Measurements from ENCODE around the gene NAALADL1. TPM values are rescaled to one million over a fixed set of nuclear protein-coding genes. Genes with fewer than 3 reads are reported as not detected.

NAALADL1 gene
- polyA plus RNA-seq, 1 experiment: 9.4 TPM

DNA sequence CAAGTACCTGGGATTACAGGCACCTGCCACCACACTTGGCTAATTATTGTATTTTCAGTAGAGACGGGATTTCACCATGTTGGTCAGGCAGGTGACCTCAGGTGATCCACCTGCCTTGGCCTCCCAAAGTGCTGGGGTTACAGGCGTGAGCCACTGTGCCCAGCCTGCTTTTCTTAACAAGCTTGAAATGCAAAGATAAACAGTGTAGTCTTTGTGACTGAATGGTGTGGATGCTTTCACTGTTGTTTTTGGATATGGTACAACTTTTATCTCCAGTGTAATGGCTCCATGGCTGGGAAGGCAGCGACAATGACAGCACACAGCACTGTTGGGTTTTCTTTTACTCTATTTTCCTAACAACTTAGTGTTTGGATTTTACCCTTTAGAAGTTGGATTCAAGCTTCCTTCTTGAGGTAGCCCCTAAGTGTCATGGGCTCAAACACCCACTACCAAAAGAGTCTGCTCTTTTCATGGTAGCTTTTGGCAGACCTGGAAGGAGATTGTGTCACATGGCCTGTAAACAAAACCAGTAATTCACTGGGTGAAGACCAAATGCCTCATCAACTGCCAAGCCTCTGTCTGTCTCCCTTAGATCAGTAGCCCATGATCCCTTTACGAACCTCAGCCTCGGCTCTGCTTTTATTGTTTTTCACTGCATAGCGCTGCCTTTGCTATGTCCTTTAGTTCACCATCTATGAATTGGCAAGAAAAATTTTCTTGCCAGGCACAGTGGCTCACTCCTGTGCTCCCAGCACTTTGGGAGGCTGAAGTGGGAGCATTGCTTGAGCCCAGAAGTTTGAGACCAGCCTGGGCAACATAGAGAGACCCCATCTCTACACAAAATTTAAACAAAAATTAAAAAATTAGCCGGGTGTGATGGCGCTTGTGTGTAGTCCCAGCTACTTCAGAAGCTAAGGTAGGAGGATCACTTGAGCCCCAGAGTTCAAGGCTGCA, 44.1 kb upstream of the NAALADL1 start:
- Histone ChIP-seq H3K9me3 (ENCODE audit: control insufficient read depth, insufficient read depth, low read length) (no peaks in the 10 kb centered on the region), H3K27me3 (ENCODE audit: control insufficient read depth, insufficient read depth, low read length) (no peaks in the 10 kb centered on the region), H3K27ac (ENCODE audit: low read depth, low read length) (no peak overlapping the region), H3K4me3 (ENCODE audit: low read depth, low read length) (no peak overlapping the region)
- TF ChIP-seq, protein P1, sequence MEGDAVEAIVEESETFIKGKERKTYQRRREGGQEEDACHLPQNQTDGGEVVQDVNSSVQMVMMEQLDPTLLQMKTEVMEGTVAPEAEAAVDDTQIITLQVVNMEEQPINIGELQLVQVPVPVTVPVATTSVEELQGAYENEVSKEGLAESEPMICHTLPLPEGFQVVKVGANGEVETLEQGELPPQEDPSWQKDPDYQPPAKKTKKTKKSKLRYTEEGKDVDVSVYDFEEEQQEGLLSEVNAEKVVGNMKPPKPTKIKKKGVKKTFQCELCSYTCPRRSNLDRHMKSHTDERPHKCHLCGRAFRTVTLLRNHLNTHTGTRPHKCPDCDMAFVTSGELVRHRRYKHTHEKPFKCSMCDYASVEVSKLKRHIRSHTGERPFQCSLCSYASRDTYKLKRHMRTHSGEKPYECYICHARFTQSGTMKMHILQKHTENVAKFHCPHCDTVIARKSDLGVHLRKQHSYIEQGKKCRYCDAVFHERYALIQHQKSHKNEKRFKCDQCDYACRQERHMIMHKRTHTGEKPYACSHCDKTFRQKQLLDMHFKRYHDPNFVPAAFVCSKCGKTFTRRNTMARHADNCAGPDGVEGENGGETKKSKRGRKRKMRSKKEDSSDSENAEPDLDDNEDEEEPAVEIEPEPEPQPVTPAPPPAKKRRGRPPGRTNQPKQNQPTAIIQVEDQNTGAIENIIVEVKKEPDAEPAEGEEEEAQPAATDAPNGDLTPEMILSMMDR (IDR thresholded peaks at IDR 0.05; ENCODE audit: low read depth, low read length): no peak
- DNase-seq (ENCODE audit: low read depth, low spot score): no peak
- ChIA-PET POLR2A (no interaction called here), CTCF (interaction anchor here (1.0 to 2.5 kb wide), 2 partner anchors 9 to 15 kb away, joined by 3 to 15 read pairs; partner anchors contain the start of genes TM7SF2 and ZNHIT2)

DNA sequence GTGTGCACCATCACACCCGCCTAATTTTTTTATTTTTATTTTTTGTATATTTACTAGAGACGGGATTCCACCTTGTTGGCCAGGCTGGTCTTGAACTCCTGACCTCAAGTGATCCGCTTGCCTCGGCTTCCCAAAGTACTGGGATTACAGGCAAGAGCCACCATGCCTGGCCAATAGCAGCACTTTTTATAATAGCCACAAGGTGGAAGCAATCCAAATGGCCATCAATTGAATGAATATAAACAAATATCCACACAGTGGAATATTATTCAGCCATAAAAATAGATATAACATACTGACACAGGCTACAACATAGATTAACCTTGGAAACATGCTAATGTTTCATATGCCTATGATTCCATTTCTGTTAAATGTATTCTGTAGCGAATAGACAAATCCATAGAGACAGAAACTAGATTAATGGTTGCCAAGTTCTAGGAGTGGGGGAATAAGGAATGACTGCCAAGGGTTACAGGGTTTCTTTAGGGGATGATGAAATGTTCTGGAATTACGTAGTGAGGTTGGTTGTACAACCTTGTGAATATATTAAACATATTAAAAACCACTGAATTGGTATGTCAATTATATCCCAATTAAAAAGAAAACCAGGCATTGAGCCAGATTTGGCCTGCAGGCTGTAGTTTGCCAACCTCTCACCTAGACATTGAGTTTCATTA, 42.5 kb upstream of the NAALADL1 start:
- Histone ChIP-seq H3K27me3 (ENCODE audit: control insufficient read depth, insufficient read depth, low read length) (no peaks in the 10 kb centered on the region), H3K9me3 (ENCODE audit: control insufficient read depth, insufficient read depth, low read length) (no peaks in the 10 kb centered on the region), H3K27ac (ENCODE audit: low read depth, low read length) (no peak overlapping the region), H3K4me3 (ENCODE audit: low read depth, low read length) (no peak overlapping the region)
- TF ChIP-seq, protein P1 (IDR thresholded peaks at IDR 0.05; ENCODE audit: low read depth, low read length): 0 out of 2 replicates have a peak, but pooled peaks have one; percentile 2
- no peak for DNase-seq (ENCODE audit: low read depth, low spot score)
- CTCF ChIA-PET: interaction anchor here (2.5 to 3.0 kb wide), 2 partner anchors 9 to 10 kb away, joined by 15 to 48 read pairs; partner anchors contain the start of gene TM7SF2
- POLR2A ChIA-PET: no interaction called here

DNA sequence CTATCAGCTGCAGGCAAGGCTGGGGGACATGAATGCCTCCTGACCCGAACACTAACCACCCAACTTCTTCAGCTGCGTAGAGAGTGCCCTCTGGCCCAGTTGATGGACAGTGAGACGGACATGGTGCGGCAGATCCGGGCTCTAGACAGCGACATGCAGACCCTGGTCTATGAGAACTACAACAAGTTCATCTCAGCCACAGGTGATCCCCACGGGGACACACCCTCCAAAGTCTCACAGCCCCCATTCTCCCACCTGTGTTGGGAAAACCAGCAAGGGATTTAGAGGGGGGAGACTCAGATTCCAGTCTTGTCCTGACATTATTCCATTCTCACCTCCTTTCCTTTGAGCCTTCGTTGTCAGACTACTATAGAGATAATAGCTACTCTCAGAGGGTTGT, 38.6 kb upstream of the NAALADL1 start:
- Histone ChIP-seq H3K4me3 (ENCODE audit: low read depth, low read length) (peak overlapping the region; percentile 77), H3K27ac (ENCODE audit: low read depth, low read length) (no peak overlapping the region), H3K9me3 (ENCODE audit: control insufficient read depth, insufficient read depth, low read length) (no peaks in the 10 kb centered on the region), H3K27me3 (ENCODE audit: control insufficient read depth, insufficient read depth, low read length) (no peaks in the 10 kb centered on the region)
- ChIA-PET POLR2A (interaction anchor here (0.9 to 2.6 kb wide), 3 partner anchors 14 to 25 kb away, joined by 3 to 9 read pairs (median 5); partner anchors contain the start of genes FAU and MRPL49), CTCF (interaction anchor here (1.6 kb wide), 1 partner anchor 16 kb away, joined by 4 read pairs; no protein-coding TSS in a partner anchor)
- TF ChIP-seq, protein P1 (IDR thresholded peaks at IDR 0.05; ENCODE audit: low read depth, low read length): no peak
- DNase-seq (ENCODE audit: low read depth, low spot score): no peak

DNA sequence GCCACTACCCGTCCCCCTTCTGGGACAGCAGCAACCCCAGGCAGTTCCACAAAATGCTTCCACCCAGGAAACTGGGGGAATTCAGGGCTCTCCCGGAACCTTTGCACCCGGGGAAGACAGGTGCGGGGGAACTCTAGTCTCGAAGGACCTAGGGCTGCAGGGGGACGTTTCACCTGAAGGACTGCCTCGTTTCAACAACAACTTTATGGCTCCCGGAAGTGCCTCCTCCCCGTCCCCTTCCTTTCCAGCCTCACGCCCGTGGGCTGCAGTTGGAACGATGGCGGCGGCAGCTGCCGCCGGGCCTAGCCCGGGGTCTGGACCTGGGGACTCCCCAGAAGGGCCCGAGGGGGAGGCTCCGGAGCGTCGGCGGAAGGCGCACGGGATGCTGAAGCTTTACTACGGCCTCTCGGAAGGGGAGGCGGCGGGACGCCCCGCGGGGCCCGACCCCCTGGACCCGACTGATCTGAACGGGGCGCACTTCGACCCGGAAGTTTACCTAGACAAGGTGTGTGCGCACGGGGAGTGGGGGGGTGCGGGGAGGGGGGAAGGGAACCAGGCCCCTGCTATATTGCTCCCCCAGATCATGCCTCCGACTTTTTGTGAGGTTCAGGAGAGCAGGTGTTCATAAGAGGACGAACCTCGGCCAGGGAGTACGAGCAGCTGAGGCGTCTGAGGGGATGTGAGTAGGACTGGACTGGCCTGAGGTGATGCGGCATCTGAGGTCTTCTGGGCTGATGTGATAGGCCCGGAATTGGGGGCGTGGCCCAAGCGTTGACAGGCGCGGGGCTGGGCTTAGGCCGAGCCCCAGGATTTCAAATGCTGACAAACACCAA, 37.8 kb upstream of the NAALADL1 start, which contains the start of gene VPS51:
Gene VPS51 (plus strand): TSS at position 241 of the 833 bp plus-strand sequence. CDS start 37 bp downstream, at position 278.
- Histone ChIP-seq H3K9me3 (ENCODE audit: control insufficient read depth, insufficient read depth, low read length) (no peaks in the 10 kb centered on the region), H3K27me3 (ENCODE audit: control insufficient read depth, insufficient read depth, low read length) (no peaks in the 10 kb centered on the region), H3K4me3 (ENCODE audit: low read depth, low read length) (peak within 1 kb of the TSS; percentile 77), H3K27ac (ENCODE audit: low read depth, low read length) (peak within 1 kb of the TSS; percentile 75)
- POLR2A ChIA-PET: interaction anchor here (0.9 to 2.6 kb wide), 3 partner anchors 15 to 26 kb away, joined by 3 to 9 read pairs (median 5); partner anchors contain the start of genes FAU and MRPL49
- DNase-seq (ENCODE audit: low read depth, low spot score): peak; percentile 74
- TF ChIP-seq, protein P1 (IDR thresholded peaks at IDR 0.05; ENCODE audit: low read depth, low read length): no peak
- CTCF ChIA-PET: interaction anchor here (1.6 kb wide), 1 partner anchor 17 kb away, joined by 4 read pairs; no protein-coding TSS in a partner anchor

Data from AG04450 (cell line).